Ectodermal cell (in vitro differentiated cells): ENCODE results near the gene RPS15.
"Not testable (repeated sequence)": the region's sequence is repeated elsewhere in the genome, so short reads cannot be mapped to it uniquely, and the experiment has no call there.

Source experiments
- H3K27ac ChIP-seq: 2 replicates; pipeline ENCODE4 v1.7.0; 2013; ENCODE audit warnings: mild to moderate bottlenecking, low read depth, low read length; ENCODE audit not compliant: insufficient read depth, poor library complexity, severe bottlenecking
- H3K27me3 ChIP-seq: 2 replicates; pipeline ENCODE4 v1.7.0; 2013; ENCODE audit warnings: mild to moderate bottlenecking, low read length; ENCODE audit not compliant: insufficient read depth, control insufficient read depth, poor library complexity, severe bottlenecking
- H3K36me3 ChIP-seq: one replicate; pipeline ENCODE4 v1.7.0; 2013; ENCODE audit warnings: low read length; ENCODE audit not compliant: control insufficient read depth, insufficient read depth
- H3K4me1 ChIP-seq: one replicate; pipeline ENCODE4 v1.7.0; 2013; ENCODE audit warnings: low read length; ENCODE audit not compliant: control insufficient read depth, insufficient read depth
- H3K4me3 ChIP-seq: 2 replicates; pipeline ENCODE4 v1.7.0; 2013; ENCODE audit warnings: low read depth, low read length, control low read depth; ENCODE audit not compliant: insufficient read depth
- H3K9me3 ChIP-seq: 2 replicates; pipeline ENCODE4 v1.7.0; 2013; ENCODE audit warnings: mild to moderate bottlenecking, low read length, moderate library complexity; ENCODE audit not compliant: control insufficient read depth
- WGBS, 2 experiments: methylation state at CpG; one replicate each; pipeline ENCODE4 v1.1.7; 2013; ENCODE audit warnings: missing lambda C conversion rate in 2 of 2; 5-methylcytosine and 5-hydroxymethylcytosine counted together

RPS15 gene

GRCh38 chr19:1412323-1412923, 25.8 kb upstream of the RPS15 start:
- peaks cover 41% of the 10 kb centered on the region for H3K4me1 ChIP-seq
- 94 to 95% methylated on average over 21 of the region's 21 CpGs for WGBS, 2 experiments

GRCh38 chr19:1412995-1413800, 25.0 kb upstream of the RPS15 start:
- Histone ChIP-seq H3K36me3 (peaks cover 7% of the 10 kb centered on the region), H3K27me3 (no peaks in the 10 kb centered on the region), H3K9me3 (no peaks in the 10 kb centered on the region), H3K4me3 (no peak overlapping the region), H3K4me1 (peaks cover 41% of the 10 kb centered on the region), H3K27ac (no peak overlapping the region)
- 94 to 96% methylated on average over 36 of the region's 36 CpGs for WGBS, 2 experiments

More at GRCh38 chr19:1412323-1412923, 25.8 kb upstream of the RPS15 start:
- no peak overlapping the region for H3K27ac ChIP-seq
- H3K36me3 ChIP-seq: peaks cover under 1% of the 10 kb centered on the region
- no peak overlapping the region for H3K4me3 ChIP-seq
- no peaks in the 10 kb centered on the region for H3K27me3 ChIP-seq
- H3K9me3 ChIP-seq: no peaks in the 10 kb centered on the region

GRCh38 chr19:1416014-1416841, 22.0 kb upstream of the RPS15 start:
- H3K27ac ChIP-seq: no peak overlapping the region
- peaks cover 19% of the 10 kb centered on the region for H3K4me1 ChIP-seq
- no peaks in the 10 kb centered on the region for H3K27me3 ChIP-seq
- peaks cover 25% of the 10 kb centered on the region for H3K36me3 ChIP-seq
- WGBS, 2 experiments: 89% methylated on average over 28 of the region's 28 CpGs
- H3K4me3 ChIP-seq: no peak overlapping the region
- H3K9me3 ChIP-seq: no peaks in the 10 kb centered on the region

GRCh38 chr19:1417145-1417544, 21.1 kb upstream of the RPS15 start:
- H3K27ac ChIP-seq: no peak overlapping the region
- H3K27me3 ChIP-seq: no peaks in the 10 kb centered on the region
- WGBS, 2 experiments: 92 to 95% methylated on average over 21 of the region's 21 CpGs
- peaks cover 34% of the 10 kb centered on the region for H3K36me3 ChIP-seq
- H3K4me1 ChIP-seq: peaks cover 13% of the 10 kb centered on the region
- H3K4me3 ChIP-seq: no peak overlapping the region
- H3K9me3 ChIP-seq: no peaks in the 10 kb centered on the region

GRCh38 chr19:1417681-1418495, 20.3 kb upstream of the RPS15 start:
- H3K27me3 ChIP-seq: no peaks in the 10 kb centered on the region
- no peak overlapping the region for H3K27ac ChIP-seq
- H3K4me1 ChIP-seq: peaks cover 13% of the 10 kb centered on the region
- 95 to 96% methylated on average over 30 of the region's 30 CpGs for WGBS, 2 experiments
- peaks cover 40% of the 10 kb centered on the region for H3K36me3 ChIP-seq
- no peak overlapping the region for H3K4me3 ChIP-seq
- no peaks in the 10 kb centered on the region for H3K9me3 ChIP-seq

- no peak overlapping the region for H3K27ac ChIP-seq
- H3K27me3 ChIP-seq: no peaks in the 10 kb centered on the region
Observed at GRCh38 chr19:1418496-1418775, 19.8 kb upstream of the RPS15 start.

GRCh38 chr19:1418951-1419738, 19.1 kb upstream of the RPS15 start:
- H3K9me3 ChIP-seq: no peaks in the 10 kb centered on the region
- H3K4me3 ChIP-seq: no peak overlapping the region
- WGBS, 2 experiments: 96% methylated on average over 21 of the region's 21 CpGs
- no peaks in the 10 kb centered on the region for H3K27me3 ChIP-seq
- peaks cover 19% of the 10 kb centered on the region for H3K4me1 ChIP-seq
- H3K27ac ChIP-seq: no peak overlapping the region
- H3K36me3 ChIP-seq: peaks cover 40% of the 10 kb centered on the region

More at GRCh38 chr19:1418496-1418775, 19.8 kb upstream of the RPS15 start:
- H3K36me3 ChIP-seq: peaks cover 40% of the 10 kb centered on the region
- peaks cover 13% of the 10 kb centered on the region for H3K4me1 ChIP-seq
- WGBS, 2 experiments: 95 to 97% methylated on average over 13 of the region's 13 CpGs
- H3K9me3 ChIP-seq: no peaks in the 10 kb centered on the region
- H3K4me3 ChIP-seq: no peak overlapping the region

GRCh38 chr19:1420085-1420484, 18.1 kb upstream of the RPS15 start:
- not testable (repeated sequence) for H3K4me3 ChIP-seq
- WGBS, 2 experiments: 97% methylated on average over 17 to 18 of the region's 43 CpGs

GRCh38 chr19:1420590-1420989, 17.6 kb upstream of the RPS15 start:
- Histone ChIP-seq H3K27me3 (no peaks in the 10 kb centered on the region), H3K27ac (no peak overlapping the region), H3K36me3 (peaks cover 40% of the 10 kb centered on the region), H3K4me3 (no peak overlapping the region), H3K4me1 (peaks cover 24% of the 10 kb centered on the region), H3K9me3 (no peaks in the 10 kb centered on the region)
- WGBS, 2 experiments: 94 to 96% methylated on average over 15 of the region's 15 CpGs

More at GRCh38 chr19:1420085-1420484, 18.1 kb upstream of the RPS15 start:
- H3K9me3 ChIP-seq, H3K27me3 ChIP-seq, H3K27ac ChIP-seq: not testable (repeated sequence)
- Histone ChIP-seq H3K4me1 (peaks cover 21% of the 10 kb centered on the region), H3K36me3 (peaks cover 40% of the 10 kb centered on the region)
